ENCODE results near the gene ZYX. TPM values are rescaled to one million over a fixed set of nuclear protein-coding genes. Genes with fewer than 3 reads are reported as not detected.

ZYX gene
- total RNA-seq, 1 experiment from 2014 or later: 12.0 TPM

DNA sequence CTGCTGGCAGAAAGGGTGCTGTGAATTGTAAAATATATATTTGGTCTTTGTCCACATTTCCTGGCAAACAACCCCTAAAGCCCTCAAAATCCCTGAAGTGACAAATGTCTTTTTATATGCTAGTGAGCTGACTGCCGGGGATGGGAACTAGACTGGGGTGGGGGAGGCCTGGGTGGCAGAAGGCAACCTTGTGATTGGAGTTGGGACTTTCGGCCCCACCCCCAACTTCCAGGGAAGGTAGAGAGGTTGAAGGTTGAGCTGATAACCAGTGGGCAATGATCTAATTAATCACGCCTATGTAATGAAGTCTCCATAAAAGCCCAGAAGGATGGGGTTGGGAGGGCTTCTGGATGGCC is 24.8 kb downstream of the ZYX start:
- Histone ChIP-seq H3K4me3 (ENCODE audit: low read length) (no peak overlapping the region), H3K9me2 (replicated peaks; ENCODE audit: insufficient read depth, low read length) (no peaks in the 10 kb centered on the region), H3K36me3 (ENCODE audit: insufficient read depth, low read length) (no peaks in the 10 kb centered on the region), H3K4me2 (ENCODE audit: low read depth, low read length, poor library complexity, severe bottlenecking) (no peak overlapping the region), H2AFZ (ENCODE audit: low read length) (no peak overlapping the region), H3K27ac (ENCODE audit: low read length) (no peak overlapping the region), H3K9ac (ENCODE audit: low read length) (no peak overlapping the region), H3K9me3 (ENCODE audit: low read length) (no peaks in the 10 kb centered on the region), H3K4me1 (ENCODE audit: low read length) (peaks cover 6% of the 10 kb centered on the region), H3K27me3 (ENCODE audit: low read length) (no peaks in the 10 kb centered on the region), H4K20me1 (ENCODE audit: insufficient read depth, low read depth, low read length) (no peaks in the 10 kb centered on the region), H3K79me2 (ENCODE audit: low read length) (no peaks in the 10 kb centered on the region)
- DNase-seq: no peak

DNA sequence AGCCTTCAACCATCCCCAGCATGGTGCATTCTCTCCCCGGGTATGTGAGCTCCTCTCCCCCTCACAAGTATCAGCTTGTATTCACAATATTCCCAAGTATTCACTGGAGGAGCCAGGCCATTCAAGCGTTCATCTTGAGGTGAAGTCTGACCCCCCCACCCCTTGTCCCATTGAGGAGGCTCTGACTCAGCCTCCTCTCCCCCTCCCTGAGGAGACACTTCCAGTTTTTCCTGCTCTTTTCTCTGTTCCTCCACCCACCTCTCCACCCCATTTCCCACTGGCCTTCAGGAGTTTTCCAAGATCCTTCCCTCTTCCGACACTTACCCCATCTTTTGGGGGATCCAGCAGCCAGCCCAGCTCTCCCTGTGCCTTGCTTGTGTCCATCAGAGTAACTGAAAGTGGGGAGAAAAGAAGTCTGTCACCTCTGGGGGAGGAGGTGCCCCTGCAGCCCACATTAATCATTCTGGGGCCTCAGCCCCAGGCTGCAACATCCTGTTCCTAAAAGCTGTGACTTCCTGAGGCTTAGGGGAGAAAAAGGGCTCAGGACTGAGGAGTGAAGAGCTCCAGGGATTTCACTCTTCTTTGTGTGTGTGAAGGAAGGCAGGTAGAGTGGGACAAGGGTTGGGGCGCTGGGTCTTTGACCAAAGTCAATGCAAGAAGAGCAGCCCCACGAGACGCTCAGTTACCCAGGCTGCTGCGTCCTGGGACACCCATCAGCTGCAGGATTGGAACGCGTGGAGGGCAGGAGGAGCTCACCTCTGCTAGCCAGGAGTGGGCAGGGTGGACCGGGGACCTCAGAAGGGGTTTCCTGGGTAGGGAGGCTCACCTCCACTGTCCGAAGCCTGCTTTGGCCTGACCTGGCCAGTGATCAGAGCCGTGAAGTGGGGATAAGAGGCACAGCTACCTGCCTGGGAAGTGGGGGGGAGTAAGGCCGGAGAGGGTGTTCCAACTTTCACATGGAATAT is 26.4 kb downstream of the ZYX start:
- Histone ChIP-seq H3K79me2 (ENCODE audit: low read length) (no peaks in the 10 kb centered on the region), H3K36me3 (ENCODE audit: insufficient read depth, low read length) (no peaks in the 10 kb centered on the region), H3K9ac (ENCODE audit: low read length) (no peak overlapping the region), H3K9me3 (ENCODE audit: low read length) (no peaks in the 10 kb centered on the region), H3K9me2 (replicated peaks; ENCODE audit: insufficient read depth, low read length) (no peaks in the 10 kb centered on the region), H3K27me3 (ENCODE audit: low read length) (no peaks in the 10 kb centered on the region), H3K4me1 (ENCODE audit: low read length) (peaks cover 6% of the 10 kb centered on the region), H3K4me3 (ENCODE audit: low read length) (no peak overlapping the region), H3K4me2 (ENCODE audit: low read depth, low read length, poor library complexity, severe bottlenecking) (no peak overlapping the region), H2AFZ (ENCODE audit: low read length) (no peak overlapping the region), H3K27ac (ENCODE audit: low read length) (no peak overlapping the region), H4K20me1 (ENCODE audit: insufficient read depth, low read depth, low read length) (no peaks in the 10 kb centered on the region)
- DNase-seq: no peak

DNA sequence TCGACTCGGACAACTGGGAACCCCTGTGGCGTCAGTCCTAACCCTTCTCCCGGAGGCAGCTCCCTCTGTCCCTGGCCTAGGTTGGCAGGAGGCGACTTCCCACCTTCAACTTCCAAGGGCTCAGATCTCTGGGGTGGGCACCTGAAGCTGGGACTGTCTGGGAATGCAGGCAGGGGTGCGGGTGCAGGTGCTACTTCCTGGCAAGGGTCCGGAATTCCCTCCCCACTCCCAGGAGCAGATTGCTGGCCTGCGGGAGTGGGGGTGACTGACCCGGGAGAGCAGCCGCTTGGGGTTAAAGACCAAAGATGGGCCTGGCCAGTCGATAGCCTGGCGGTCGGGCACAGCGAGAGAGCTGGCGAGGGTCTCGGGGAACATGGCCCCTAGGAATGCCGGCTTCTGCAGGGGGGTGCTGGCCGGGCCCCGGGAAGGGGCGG is 27.1 kb downstream of the ZYX start:
- H2AFZ ChIP-seq (ENCODE audit: low read length): no peak overlapping the region

DNA sequence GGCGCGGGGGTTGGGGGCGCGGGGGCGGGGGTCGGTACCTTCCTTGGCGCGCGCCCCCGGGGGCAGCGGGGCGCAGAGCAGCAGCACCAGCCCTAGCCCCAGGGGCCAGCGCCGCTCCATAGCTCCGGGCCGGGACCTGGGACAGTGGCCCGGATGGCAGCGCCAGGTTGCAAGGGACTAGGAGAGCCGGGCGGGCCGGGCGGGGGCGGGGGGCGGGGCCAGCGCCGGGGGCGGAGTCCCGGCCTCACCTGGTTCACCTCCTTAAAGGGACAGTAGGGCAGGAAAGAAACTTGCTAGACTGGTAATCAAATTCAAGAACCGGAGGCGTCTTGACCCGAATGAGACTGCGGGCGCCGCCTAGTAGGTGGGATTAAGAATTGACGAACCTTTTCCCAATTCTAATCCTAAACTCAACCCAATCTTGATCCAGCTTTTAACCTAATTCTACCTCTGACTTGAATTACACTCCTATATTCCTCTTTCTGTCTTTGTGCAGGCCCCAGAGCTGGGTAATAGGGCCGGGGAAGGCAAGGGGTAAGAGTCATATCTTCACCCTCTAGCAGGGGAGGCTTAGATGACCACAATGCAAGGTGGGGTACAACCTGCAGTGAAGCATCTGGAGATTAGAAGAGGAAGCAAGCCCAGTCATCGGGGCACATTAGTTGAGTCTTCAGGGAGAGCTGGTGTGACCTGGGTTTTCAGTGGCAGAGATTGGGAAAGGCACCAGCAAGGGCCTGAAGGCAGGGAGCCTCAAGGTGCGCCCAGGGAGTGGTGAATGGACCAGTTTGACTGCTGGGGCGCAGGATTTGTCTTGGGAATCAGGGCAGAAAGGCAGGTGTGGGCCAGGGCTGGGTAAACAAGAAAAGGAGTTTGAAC is 27.8 kb downstream of the ZYX start, which contains the start of gene EPHA1:
Gene EPHA1 (minus strand): TSS at position 171 of the 876 bp plus-strand sequence. CDS start 51 bp downstream, at position 120.
- Histone ChIP-seq H3K4me1 (ENCODE audit: low read length) (peaks cover 6% of the 10 kb centered on the region), H3K27ac (ENCODE audit: low read length) (no peak within 1 kb of the TSS), H3K9ac (ENCODE audit: low read length) (no peak within 1 kb of the TSS), H3K27me3 (ENCODE audit: low read length) (no peaks in the 10 kb centered on the region), H3K9me2 (replicated peaks; ENCODE audit: insufficient read depth, low read length) (no peaks in the 10 kb centered on the region), H2AFZ (ENCODE audit: low read length) (no peak within 1 kb of the TSS), H3K4me2 (ENCODE audit: low read depth, low read length, poor library complexity, severe bottlenecking) (no peak within 1 kb of the TSS), H3K36me3 (ENCODE audit: insufficient read depth, low read length) (no peaks in the 10 kb centered on the region), H3K79me2 (ENCODE audit: low read length) (no peaks in the 10 kb centered on the region), H3K9me3 (ENCODE audit: low read length) (no peaks in the 10 kb centered on the region), H4K20me1 (ENCODE audit: insufficient read depth, low read depth, low read length) (no peaks in the 10 kb centered on the region), H3K4me3 (ENCODE audit: low read length) (no peak within 1 kb of the TSS)
- DNase-seq: peak; percentile 48

More for the DNA sequence above, 27.1 kb downstream of the ZYX start:
- Histone ChIP-seq H3K4me1 (ENCODE audit: low read length) (peaks cover 6% of the 10 kb centered on the region), H3K4me2 (ENCODE audit: low read depth, low read length, poor library complexity, severe bottlenecking) (no peak overlapping the region), H3K4me3 (ENCODE audit: low read length) (no peak overlapping the region), H3K36me3 (ENCODE audit: insufficient read depth, low read length) (no peaks in the 10 kb centered on the region), H3K9ac (ENCODE audit: low read length) (no peak overlapping the region), H3K9me3 (ENCODE audit: low read length) (no peaks in the 10 kb centered on the region), H4K20me1 (ENCODE audit: insufficient read depth, low read depth, low read length) (no peaks in the 10 kb centered on the region), H3K9me2 (replicated peaks; ENCODE audit: insufficient read depth, low read length) (no peaks in the 10 kb centered on the region), H3K79me2 (ENCODE audit: low read length) (no peaks in the 10 kb centered on the region), H3K27ac (ENCODE audit: low read length) (no peak overlapping the region), H3K27me3 (ENCODE audit: low read length) (no peaks in the 10 kb centered on the region)
- DNase-seq: no peak

DNA sequence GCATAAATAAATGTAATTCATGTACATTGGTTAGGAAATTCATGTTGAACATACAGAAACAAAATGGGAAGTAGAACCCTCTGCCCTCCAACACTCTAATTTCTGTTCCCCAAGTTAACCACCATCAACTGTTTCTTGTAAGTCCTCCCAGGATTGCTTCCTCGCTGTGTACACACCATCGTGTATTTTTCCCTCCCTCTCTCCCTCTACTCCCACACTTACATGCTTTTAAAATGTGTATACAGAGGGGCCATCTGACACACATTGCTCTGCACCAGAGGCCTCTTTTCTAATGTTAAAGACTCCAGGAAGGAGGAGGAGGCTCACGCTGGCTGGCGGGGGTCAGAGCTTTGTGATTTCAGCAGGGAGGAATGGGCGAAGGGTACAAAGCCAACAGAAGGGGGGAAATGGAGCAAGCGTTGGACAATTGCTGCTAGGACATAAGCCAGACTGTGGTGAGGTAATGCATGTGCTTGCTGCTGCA is 29.4 kb downstream of the ZYX start:
- Histone ChIP-seq H3K27me3 (ENCODE audit: low read length) (no peaks in the 10 kb centered on the region), H3K9ac (ENCODE audit: low read length) (no peak overlapping the region), H3K4me2 (ENCODE audit: low read depth, low read length, poor library complexity, severe bottlenecking) (no peak overlapping the region), H3K4me1 (ENCODE audit: low read length) (peaks cover 6% of the 10 kb centered on the region), H3K27ac (ENCODE audit: low read length) (no peak overlapping the region), H3K4me3 (ENCODE audit: low read length) (no peak overlapping the region), H3K79me2 (ENCODE audit: low read length) (no peaks in the 10 kb centered on the region), H4K20me1 (ENCODE audit: insufficient read depth, low read depth, low read length) (no peaks in the 10 kb centered on the region), H3K36me3 (ENCODE audit: insufficient read depth, low read length) (no peaks in the 10 kb centered on the region), H2AFZ (ENCODE audit: low read length) (no peak overlapping the region), H3K9me2 (replicated peaks; ENCODE audit: insufficient read depth, low read length) (no peaks in the 10 kb centered on the region), H3K9me3 (ENCODE audit: low read length) (no peaks in the 10 kb centered on the region)
- DNase-seq: no peak

DNA sequence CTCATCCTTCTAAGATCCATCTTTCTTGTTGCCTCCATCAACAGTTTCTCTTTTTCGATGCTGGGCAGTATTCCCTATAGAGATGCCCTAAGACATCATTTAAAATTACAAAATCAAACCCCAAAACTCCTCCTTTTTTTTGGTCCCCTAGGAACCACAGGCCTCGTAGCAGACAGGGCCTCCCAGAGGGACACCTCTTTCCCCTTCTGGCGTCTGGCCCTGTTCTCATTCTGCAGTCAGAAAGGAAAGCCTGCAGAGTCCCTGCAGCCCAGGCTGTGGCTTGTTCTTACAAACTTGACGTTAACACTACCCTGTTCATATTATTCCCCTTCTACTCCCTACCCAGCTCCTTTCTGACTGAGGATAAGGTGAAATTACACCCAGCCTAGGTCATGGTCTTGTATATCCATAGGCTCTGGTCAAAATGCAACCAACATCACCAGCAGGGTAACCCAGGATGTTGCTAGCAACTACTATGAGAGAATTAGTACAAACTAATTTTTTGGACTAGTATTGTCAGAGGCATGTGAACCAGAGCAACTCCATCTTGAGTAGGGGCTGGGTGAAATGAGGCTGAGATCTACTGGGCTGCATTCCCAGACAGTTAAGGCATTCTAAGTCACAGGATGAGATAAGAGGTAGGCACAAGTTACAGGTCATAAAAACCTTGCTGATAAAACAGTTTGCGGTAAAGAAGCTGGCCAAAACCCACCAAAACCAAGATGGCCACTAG is 31.0 kb downstream of the ZYX start:
- no peak overlapping the region for H2AFZ ChIP-seq (ENCODE audit: low read length)
- peaks cover 6% of the 10 kb centered on the region for H3K4me1 ChIP-seq (ENCODE audit: low read length)
- H3K4me2 ChIP-seq (ENCODE audit: low read depth, low read length, poor library complexity, severe bottlenecking): no peak overlapping the region
- H4K20me1 ChIP-seq (ENCODE audit: insufficient read depth, low read depth, low read length): no peaks in the 10 kb centered on the region
- H3K36me3 ChIP-seq (ENCODE audit: insufficient read depth, low read length): no peaks in the 10 kb centered on the region
- H3K27ac ChIP-seq (ENCODE audit: low read length): no peak overlapping the region
- no peaks in the 10 kb centered on the region for H3K79me2 ChIP-seq (ENCODE audit: low read length)
- H3K9me2 ChIP-seq (replicated peaks; ENCODE audit: insufficient read depth, low read length): no peaks in the 10 kb centered on the region
- no peak overlapping the region for H3K4me3 ChIP-seq (ENCODE audit: low read length)
- no peak overlapping the region for H3K9ac ChIP-seq (ENCODE audit: low read length)
- DNase-seq: no peak
- no peaks in the 10 kb centered on the region for H3K27me3 ChIP-seq (ENCODE audit: low read length)
- no peaks in the 10 kb centered on the region for H3K9me3 ChIP-seq (ENCODE audit: low read length)

DNA sequence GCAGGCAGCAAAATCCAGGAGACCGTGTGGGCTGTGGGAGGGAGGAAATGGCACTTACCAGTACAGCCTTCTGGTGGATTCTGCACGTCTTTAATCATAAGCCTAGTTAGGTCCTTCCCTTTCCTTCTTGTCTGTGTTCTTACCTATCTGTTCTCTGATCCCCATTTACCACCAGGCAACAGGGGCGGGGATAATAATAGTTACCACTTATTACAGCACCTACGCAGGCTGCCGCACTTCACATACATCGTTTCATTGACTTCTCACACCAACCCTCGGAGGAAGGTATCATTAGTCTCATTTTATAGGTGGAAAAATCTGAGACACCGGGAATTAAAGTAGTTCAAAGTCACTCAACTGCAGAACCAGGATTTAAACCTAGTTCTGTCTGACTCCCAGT is 32.0 kb downstream of the ZYX start:
- no peak overlapping the region for H3K27ac ChIP-seq (ENCODE audit: low read length)
- H3K4me1 ChIP-seq (ENCODE audit: low read length): peaks cover 6% of the 10 kb centered on the region
- no peak overlapping the region for H3K4me2 ChIP-seq (ENCODE audit: low read depth, low read length, poor library complexity, severe bottlenecking)
- H4K20me1 ChIP-seq (ENCODE audit: insufficient read depth, low read depth, low read length): no peaks in the 10 kb centered on the region
- DNase-seq: no peak
- no peaks in the 10 kb centered on the region for H3K9me2 ChIP-seq (replicated peaks; ENCODE audit: insufficient read depth, low read length)
- no peaks in the 10 kb centered on the region for H3K36me3 ChIP-seq (ENCODE audit: insufficient read depth, low read length)
- no peaks in the 10 kb centered on the region for H3K9me3 ChIP-seq (ENCODE audit: low read length)
- no peaks in the 10 kb centered on the region for H3K79me2 ChIP-seq (ENCODE audit: low read length)
- no peak overlapping the region for H2AFZ ChIP-seq (ENCODE audit: low read length)
- H3K4me3 ChIP-seq (ENCODE audit: low read length): no peak overlapping the region
- H3K27me3 ChIP-seq (ENCODE audit: low read length): no peaks in the 10 kb centered on the region
- H3K9ac ChIP-seq (ENCODE audit: low read length): no peak overlapping the region
